H1 (cell line): ENCODE results near the gene MAML1. TPM values are rescaled to one million over a fixed set of nuclear protein-coding genes. Genes with fewer than 3 reads are reported as not detected.

Source experiments
- CTCF ChIA-PET: fragments of 300-600 bp; sonication (Branson Sonifier 250); formaldehyde crosslinking; loops from one replicate; lab custom pipeline; 2021; ENCODE audit not compliant: partially characterized antibody; lab: Charles Lee
- POLR2A ChIA-PET: fragments of 300-600 bp; sonication (Branson Sonifier 250); formaldehyde crosslinking; loops from one replicate; lab custom pipeline; 2021; ENCODE audit warnings: inconsistent platforms; ENCODE audit not compliant: partially characterized antibody; lab: Charles Lee
- DNase-seq, 2 experiments: peaks; one replicate each; pipeline versions ENCODE4 v3.0.0 to v3.0.0-alpha.2; 2010 to 2022; ENCODE audit warnings: low spot score in 2 of 2, low read depth in 1 of 2, mixed read lengths in 1 of 2
- FAIRE-seq: peaks from 2 replicates; lab custom pipeline; 2011; peaks lifted over from hg19 to GRCh38; lab: Jason Lieb, UNC
- H2AFZ ChIP-seq: 2 replicates; pipeline ENCODE4 v1.8.1; 2012; ENCODE audit warnings: low read length, inconsistent platforms
- H2AK5ac ChIP-seq: 2 replicates; pipeline ENCODE4 v1.6.1; 2013; ENCODE audit warnings: low read depth, low read length
- H2BK120ac ChIP-seq: replicated peaks from 2 replicates; pipeline ENCODE3; 2013; ENCODE audit warnings: low read depth, low read length, inconsistent platforms
- H2BK12ac ChIP-seq: 2 replicates; pipeline ENCODE4 v1.6.1; 2013; ENCODE audit warnings: low read depth, low read length
- H2BK15ac ChIP-seq: 2 replicates; pipeline ENCODE4 v1.6.1; 2013; ENCODE audit warnings: low read length
- H2BK20ac ChIP-seq: 2 replicates; pipeline ENCODE4 v1.6.1; 2013; ENCODE audit warnings: low read length
- H2BK5ac ChIP-seq: 2 replicates; pipeline ENCODE4 v1.6.1; 2013; ENCODE audit warnings: low read depth, low read length
- H3K14ac ChIP-seq: 2 replicates; pipeline ENCODE4 v1.6.1; 2013; ENCODE audit warnings: inconsistent platforms; ENCODE audit not compliant: insufficient read length
- H3K18ac ChIP-seq: 2 replicates; pipeline ENCODE4 v1.6.1; 2013; ENCODE audit warnings: low read length; ENCODE audit errors: extremely low read depth
- H3K23ac ChIP-seq: 2 replicates; pipeline ENCODE4 v1.6.1; 2013; ENCODE audit warnings: inconsistent platforms; ENCODE audit not compliant: insufficient read length
- H3K23me2 ChIP-seq: 2 replicates; pipeline ENCODE4 v1.6.1; 2013; ENCODE audit warnings: low read depth, low read length
- H3K27ac ChIP-seq: 2 replicates; pipeline ENCODE4 v1.6.1; 2011; ENCODE audit warnings: low read depth, low read length, inconsistent platforms
- H3K27me3 ChIP-seq, 4 experiments: replicated peaks in 1 of 4; 1 replicate in 1 of 4; 2 replicates in 3 of 4; pipeline versions ENCODE4 v1.6.1 to v1.8.1; 2011 to 2013; ENCODE audit warnings: low read length in 3 of 4, mild to moderate bottlenecking in 3 of 4, inconsistent platforms in 2 of 4, mixed read lengths in 2 of 4, moderate library complexity in 1 of 4; ENCODE audit not compliant: control insufficient read depth in 3 of 4, insufficient read depth in 3 of 4; ENCODE audit errors: extremely low read depth in 1 of 4
- H3K36me3 ChIP-seq, 4 experiments: 2 replicates each; pipeline versions ENCODE4 v1.6.1 to v1.8.1; 2011 to 2013; ENCODE audit warnings: mild to moderate bottlenecking in 4 of 4, low read length in 3 of 4, moderate library complexity in 2 of 4, control low read depth in 1 of 4, inconsistent platforms in 1 of 4; ENCODE audit not compliant: insufficient read depth in 4 of 4, control insufficient read depth in 2 of 4
- H3K4ac ChIP-seq: replicated peaks from 2 replicates; pipeline ENCODE3; 2013; ENCODE audit warnings: low read length, low read depth, mixed read lengths, inconsistent platforms; ENCODE audit not compliant: insufficient read length
- H3K4me1 ChIP-seq, 4 experiments: replicated peaks in 1 of 4; 1 replicate in 1 of 4; 2 replicates in 3 of 4; pipeline versions ENCODE4 v1.6.1 to v1.8.1; 2011 to 2013; ENCODE audit warnings: low read length in 3 of 4, inconsistent platforms in 2 of 4, mixed read lengths in 1 of 4; ENCODE audit not compliant: insufficient read depth in 4 of 4, control insufficient read depth in 3 of 4
- H3K4me2 ChIP-seq, 2 experiments: 2 replicates each; pipeline versions ENCODE4 v1.6.1 to v1.8.1; 2011 to 2013; ENCODE audit warnings: low read depth in 2 of 2, low read length in 2 of 2, control low read depth in 1 of 2, inconsistent platforms in 1 of 2, mild to moderate bottlenecking in 1 of 2; ENCODE audit not compliant: insufficient read depth in 1 of 2
- H3K4me3 ChIP-seq, 4 experiments: fragments of 200-600, 300-600 bp in 1 of 4; sonication (generic), shearing (Covaris generic), sonication (Bioruptor Twin) in 1 of 4; 2 replicates each; pipeline versions ENCODE4 v1.5.1 to v1.8.1; 2011 to 2016; ENCODE audit warnings: low read length in 4 of 4, low read depth in 3 of 4, control low read depth in 2 of 4, inconsistent platforms in 2 of 4, mild to moderate bottlenecking in 2 of 4, mixed read lengths in 1 of 4, moderate library complexity in 1 of 4; ENCODE audit not compliant: insufficient read depth in 2 of 4; ENCODE audit errors: extremely low read depth in 1 of 4
- H3K56ac ChIP-seq: replicated peaks from 2 replicates; pipeline ENCODE3; 2013; ENCODE audit warnings: low read depth, mild to moderate bottlenecking, mixed read lengths, low read length, inconsistent platforms; ENCODE audit not compliant: insufficient read length
- H3K79me1 ChIP-seq: 2 replicates; pipeline ENCODE4 v1.6.1; 2013; ENCODE audit warnings: low read depth, low read length, control low read depth
- H3K79me2 ChIP-seq, 2 experiments: 2 replicates each; pipeline versions ENCODE4 v1.6.1 to v1.8.1; 2012 to 2013; ENCODE audit warnings: low read length in 2 of 2, mild to moderate bottlenecking in 2 of 2, inconsistent platforms in 1 of 2; ENCODE audit not compliant: insufficient read depth in 2 of 2, control insufficient read depth in 1 of 2
- H3K9ac ChIP-seq, 4 experiments: replicated peaks in 1 of 4; 1 replicate in 1 of 4; 2 replicates in 3 of 4; pipeline versions ENCODE4 v1.6.1 to v1.8.1; 2011 to 2013; ENCODE audit warnings: low read depth in 3 of 4, low read length in 3 of 4, control low read depth in 2 of 4, mild to moderate bottlenecking in 2 of 4, moderate library complexity in 2 of 4, inconsistent platforms in 1 of 4; ENCODE audit errors: extremely low read depth in 1 of 4
- H3K9me3 ChIP-seq, 2 experiments: 2 replicates each; pipeline versions ENCODE4 v1.6.1 to v1.8.1; 2012 to 2013; ENCODE audit warnings: mild to moderate bottlenecking in 2 of 2, moderate library complexity in 2 of 2, control low read depth in 1 of 2, inconsistent platforms in 1 of 2, low read depth in 1 of 2, low read length in 1 of 2, mixed read lengths in 1 of 2; ENCODE audit not compliant: insufficient read depth in 2 of 2
- H4K20me1 ChIP-seq, 2 experiments: replicated peaks in 1 of 2; 2 replicates each; pipeline versions ENCODE3 to v1.8.1; 2011 to 2013; ENCODE audit warnings: inconsistent platforms in 2 of 2, low read length in 2 of 2, mild to moderate bottlenecking in 1 of 2; ENCODE audit not compliant: insufficient read depth in 2 of 2, control insufficient read depth in 1 of 2
- H4K5ac ChIP-seq: 2 replicates; pipeline ENCODE4 v1.6.1; 2013; ENCODE audit warnings: low read length, low read depth, mixed read lengths, inconsistent platforms; ENCODE audit not compliant: insufficient read length
- H4K8ac ChIP-seq: 2 replicates; pipeline ENCODE4 v1.8.0; 2013; ENCODE audit warnings: mild to moderate bottlenecking, moderate library complexity, low read length, inconsistent platforms; ENCODE audit not compliant: insufficient read depth; ENCODE audit errors: extremely low read depth
- H4K91ac ChIP-seq: replicated peaks from 2 replicates; pipeline ENCODE3; 2013; ENCODE audit warnings: low read length, mixed read lengths, inconsistent platforms; ENCODE audit not compliant: insufficient read length
- ASH2L ChIP-seq: fragments of 200-600, 300-600 bp; sonication (generic); IDR thresholded peaks from one replicate; pipeline ENCODE4 v1.7.1; 2017; ENCODE audit warnings: low read length
- BCL11A ChIP-seq, 2 experiments: IDR thresholded peaks; one replicate each; pipeline ENCODE4 v1.6.1; 2011; ENCODE audit warnings: low read depth in 2 of 2, low read length in 2 of 2, mild to moderate bottlenecking in 2 of 2
- BRCA1 ChIP-seq: IDR thresholded peaks from 2 replicates; pipeline ENCODE4 v1.6.1; 2012; ENCODE audit warnings: low read depth, low read length, improper control_type of control experiment
- EGR1 ChIP-seq: IDR thresholded peaks from 2 replicates; pipeline ENCODE4 v1.6.1; 2011; ENCODE audit warnings: low read depth, low read length, borderline replicate concordance
- EZH2 ChIP-seq: fragments of 200-600 bp; sonication (generic); IDR thresholded peaks from 2 replicates; pipeline ENCODE4 v1.7.1; 2012; ENCODE audit warnings: low read depth, mild to moderate bottlenecking, moderate library complexity, low read length, inconsistent platforms; ENCODE audit not compliant: severe bottlenecking
- FOSL1 ChIP-seq: IDR thresholded peaks from 2 replicates; pipeline ENCODE4 v1.6.1; 2011; ENCODE audit warnings: mild to moderate bottlenecking, low read depth, low read length, moderate library complexity; ENCODE audit not compliant: insufficient read depth
- NRF1 ChIP-seq: IDR thresholded peaks from 2 replicates; pipeline ENCODE4 v1.6.1; 2011; ENCODE audit warnings: mild to moderate bottlenecking, low read depth, low read length, improper control_type of control experiment
- RFX5 ChIP-seq: IDR thresholded peaks from 2 replicates; pipeline ENCODE4 v1.6.1; 2011; ENCODE audit warnings: low read depth, low read length, improper control_type of control experiment, borderline replicate concordance
- RNF2 ChIP-seq: fragments of 200-900, 300-1000 bp; sonication (generic); IDR thresholded peaks from 2 replicates; pipeline ENCODE4 v1.7.1; 2016; ENCODE audit warnings: borderline replicate concordance, low read depth, mild to moderate bottlenecking, antibody characterized with exemption, low read length; ENCODE audit not compliant: poor library complexity, severe bottlenecking; ENCODE audit errors: missing control alignments
- SIRT6 ChIP-seq: IDR thresholded peaks from one replicate; pipeline ENCODE4 v1.7.1; 2012; ENCODE audit warnings: low read length, inconsistent platforms
- TAF1 ChIP-seq: IDR thresholded peaks from 2 replicates; pipeline ENCODE4 v1.6.1; 2011; ENCODE audit warnings: mild to moderate bottlenecking, low read depth, low read length
- WGBS, 2 experiments: shearing (Covaris generic) in 1 of 2; methylation state at CpG; one replicate each; pipeline versions ENCODE4 v1.1.6 to v1.1.7; 2013 to 2015; ENCODE audit warnings: low lambda C conversion rate in 2 of 2, mixed read lengths in 2 of 2, inconsistent platforms in 1 of 2, low coverage in 1 of 2, missing lambda C conversion rate in 1 of 2; ENCODE audit not compliant: insufficient replicate concordance in 2 of 2, insufficient coverage in 1 of 2, insufficient read length in 1 of 2; ENCODE audit errors: extremely low coverage in 1 of 2, missing lambda C conversion rate in 1 of 2; 5-methylcytosine and 5-hydroxymethylcytosine counted together
- polyA plus RNA-seq, 7 experiments: library from polyadenylated mRNA; depleted of rRNA in 3 of 7; stranded (reverse) in 5 of 7; unstranded in 2 of 7; fragments of >200 nt in 5 of 7; fragments of 200-250 nt in 2 of 7; gene quantifications; 1 replicate in 5 of 7; 2 replicates in 1 of 7; 4 replicates in 1 of 7; pipeline versions ENCODE4 v1.2.1 to v1.2.3, GENCODE V29; 2011 to 2013; ENCODE audit warnings: missing spikeins in 2 of 7, mixed read lengths in 2 of 7
- total RNA-seq: library from RNA; stranded (reverse); fragmentation: NEBNext Ultra II Directional; extraction: Animal tissue kit (Norgen Biotek cat#: 25700); gene quantifications from 2 replicates; pipeline ENCODE4 v1.2.1, GENCODE V29; 2021
- TF ChIP-seq, protein P1 (sequence below): IDR thresholded peaks from 2 replicates; pipeline ENCODE4 v1.6.1; 2011; ENCODE audit warnings: low read depth, mild to moderate bottlenecking, low read length; ENCODE audit not compliant: insufficient read depth
- TF ChIP-seq, protein P2 (sequence below): IDR thresholded peaks from 2 replicates; pipeline ENCODE4 v1.6.1; 2012; ENCODE audit warnings: inconsistent platforms

The MAML1 gene
- total and polyA plus RNA-seq, 2 of the 8 experiments (the other 6 are each of a cell fraction or from before 2014, with no cell fraction given) = 17.1 to 41.9 TPM

DNA sequence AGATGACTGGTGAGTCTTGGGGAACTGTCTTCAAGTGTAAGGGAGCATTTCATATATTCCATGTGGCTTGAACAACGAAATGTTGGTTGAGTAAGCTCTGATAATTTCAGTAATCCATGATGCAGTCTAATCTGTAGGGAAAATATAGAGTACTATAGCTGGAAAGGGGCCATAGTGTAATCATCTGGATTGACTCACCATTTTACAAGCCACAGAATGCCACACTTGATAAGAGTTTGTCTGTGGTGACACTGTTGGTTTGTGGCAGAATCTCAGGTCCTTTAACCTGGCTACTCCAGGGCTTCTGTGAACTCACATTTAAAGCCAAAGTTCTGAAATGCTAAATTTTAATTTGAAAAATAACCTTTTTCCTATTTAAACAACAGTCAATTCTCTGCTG, 16.3 kb upstream of the MAML1 start:
- Histone ChIP-seq H3K9me3 (no peaks in the 10 kb centered on the region), H3K56ac (no peak overlapping the region), H3K4me3 (no peak overlapping the region), H3K9ac (no peak overlapping the region), H2BK120ac (no peak overlapping the region), H2BK15ac (no peak overlapping the region), H2AK5ac (no peak overlapping the region), H2BK12ac (no peak overlapping the region), H3K14ac (no peak overlapping the region), H4K91ac (no peak overlapping the region), H2BK5ac (no peak overlapping the region), H3K18ac (no peak overlapping the region), H4K8ac (no peak overlapping the region), H3K36me3 (peaks cover 15 to 90% (median 70%) of the 10 kb centered on the region in 4 experiments), H3K27ac (no peak overlapping the region), H4K20me1 (peaks cover 0 to 12% of the 10 kb centered on the region in 2 experiments), H3K27me3 (no peaks in the 10 kb centered on the region), H3K79me2 (peaks cover 0 to 5% of the 10 kb centered on the region in 2 experiments; a peak in 2 of 4 replicates), H3K4me1 (no peaks in the 10 kb centered on the region), H2AFZ (no peak overlapping the region), H2BK20ac (no peak overlapping the region), H3K23ac (no peak overlapping the region), H3K23me2 (no peaks in the 10 kb centered on the region), H3K79me1 (peaks cover 2% of the 10 kb centered on the region; the same call in 1 of the 2 replicates), H4K5ac (no peak overlapping the region), H3K4me2 (no peak overlapping the region), H3K4ac (no peak overlapping the region)
- WGBS, 2 experiments = 86% methylated on average over 1 of the region's 1 CpG; no CpG with 5 or more reads in 1 of the 2 experiments
- FAIRE-seq (no peak), DNase-seq (no peak)
- TF ChIP-seq, protein P1, sequence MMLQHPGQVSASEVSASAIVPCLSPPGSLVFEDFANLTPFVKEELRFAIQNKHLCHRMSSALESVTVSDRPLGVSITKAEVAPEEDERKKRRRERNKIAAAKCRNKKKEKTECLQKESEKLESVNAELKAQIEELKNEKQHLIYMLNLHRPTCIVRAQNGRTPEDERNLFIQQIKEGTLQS = no peak
- no peak for TF ChIP-seq TAF1
- TF ChIP-seq RFX5 = no peak
- TF ChIP-seq EZH2 = no peak
- no peak for TF ChIP-seq SIRT6
- TF ChIP-seq RNF2 = no peak
- no peak for TF ChIP-seq BRCA1
- no peak for TF ChIP-seq EGR1
- no peak for TF ChIP-seq FOSL1
- TF ChIP-seq NRF1 = no peak
- TF ChIP-seq BCL11A (IDR thresholded peaks at IDR 0.05; ENCODE audit: low read depth in 2 of 2, low read length in 2 of 2) = no peak
- TF ChIP-seq, protein P2, sequence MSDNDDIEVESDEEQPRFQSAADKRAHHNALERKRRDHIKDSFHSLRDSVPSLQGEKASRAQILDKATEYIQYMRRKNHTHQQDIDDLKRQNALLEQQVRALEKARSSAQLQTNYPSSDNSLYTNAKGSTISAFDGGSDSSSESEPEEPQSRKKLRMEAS = no peak
- no peak for TF ChIP-seq ASH2L
- POLR2A ChIA-PET = interaction anchor here (0.6 to 3.6 kb wide), 6 partner anchors 10 to 96 kb away, joined by 3 to 28 read pairs (median 5); no protein-coding TSS in a partner anchor
- CTCF ChIA-PET = interaction anchor here (1.1 to 1.2 kb wide), 2 partner anchors 11 to 48 kb away, joined by 3 to 4 read pairs; no protein-coding TSS in a partner anchor
